Mammary epithelial cell (primary cell): ENCODE measurements around the gene ZNF136.

Experiments used
- EZH2 ChIP-seq: IDR thresholded peaks from 2 replicates; pipeline ENCODE4 v1.6.1; 2012; ENCODE audit warnings: low read length, inconsistent platforms, borderline replicate concordance
- TF ChIP-seq, protein P1 (sequence below), 2 donors: IDR thresholded peaks in 1 of 2; conservative IDR thresholded peaks in 1 of 2; 2 replicates each; pipeline ENCODE4 v1.5.1; 2011 to 2012; ENCODE audit warnings: inconsistent platforms in 2 of 2, low read length in 2 of 2, mild to moderate bottlenecking in 2 of 2, control low read depth in 1 of 2, low read depth in 1 of 2; ENCODE audit not compliant: insufficient read depth in 1 of 2; ENCODE audit errors: extremely low read depth in 1 of 2

DNA sequence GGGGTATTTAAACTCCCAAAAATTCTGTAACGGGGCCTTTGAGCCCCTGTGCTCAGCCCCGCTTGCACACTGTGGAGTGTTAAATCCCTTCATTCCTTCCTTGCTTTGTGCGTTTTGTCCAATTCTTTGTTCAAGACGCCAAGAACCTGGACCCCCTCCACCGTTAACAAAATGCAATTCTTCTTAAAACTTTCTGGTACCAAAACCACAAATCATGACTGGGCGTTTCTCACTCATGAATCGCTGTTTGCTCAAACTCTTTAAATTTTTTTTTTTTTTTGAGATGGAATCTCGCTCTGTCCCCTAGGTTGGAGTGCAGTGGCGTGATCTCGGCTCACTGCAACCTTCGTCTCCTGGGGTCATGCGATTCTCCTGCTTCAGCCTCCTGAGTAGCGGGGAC lies 23.6 kb upstream of the ZNF136 start:
- TF ChIP-seq, protein P1, sequence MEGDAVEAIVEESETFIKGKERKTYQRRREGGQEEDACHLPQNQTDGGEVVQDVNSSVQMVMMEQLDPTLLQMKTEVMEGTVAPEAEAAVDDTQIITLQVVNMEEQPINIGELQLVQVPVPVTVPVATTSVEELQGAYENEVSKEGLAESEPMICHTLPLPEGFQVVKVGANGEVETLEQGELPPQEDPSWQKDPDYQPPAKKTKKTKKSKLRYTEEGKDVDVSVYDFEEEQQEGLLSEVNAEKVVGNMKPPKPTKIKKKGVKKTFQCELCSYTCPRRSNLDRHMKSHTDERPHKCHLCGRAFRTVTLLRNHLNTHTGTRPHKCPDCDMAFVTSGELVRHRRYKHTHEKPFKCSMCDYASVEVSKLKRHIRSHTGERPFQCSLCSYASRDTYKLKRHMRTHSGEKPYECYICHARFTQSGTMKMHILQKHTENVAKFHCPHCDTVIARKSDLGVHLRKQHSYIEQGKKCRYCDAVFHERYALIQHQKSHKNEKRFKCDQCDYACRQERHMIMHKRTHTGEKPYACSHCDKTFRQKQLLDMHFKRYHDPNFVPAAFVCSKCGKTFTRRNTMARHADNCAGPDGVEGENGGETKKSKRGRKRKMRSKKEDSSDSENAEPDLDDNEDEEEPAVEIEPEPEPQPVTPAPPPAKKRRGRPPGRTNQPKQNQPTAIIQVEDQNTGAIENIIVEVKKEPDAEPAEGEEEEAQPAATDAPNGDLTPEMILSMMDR (conservative IDR thresholded peaks at IDR 0.05 in 1 of 2, IDR thresholded peaks at IDR 0.05 in 1 of 2; ENCODE audit: extremely low read depth in 1 of 2, insufficient read depth in 1 of 2, low read depth in 1 of 2, low read length in 2 of 2) = no peak
- no peak for TF ChIP-seq EZH2
